Activated naive CD8-positive, alpha-beta T cell treated with anti-CD3 and anti-CD28 coated beads, Interleukin-2, amount 50 U/mL, for 24 hours (primary cell): ENCODE measurements around the gene STXBP5L.
"Not testable (repeated sequence)": the region's sequence is repeated elsewhere in the genome, so short reads cannot be mapped to it uniquely, and the experiment has no call there.

Experiments used
- ATAC-seq: fragments of 150-1000 bp; cut with Tn5 transposase; one replicate; pipeline ENCODE4 v1.10.0; 2021
- DNase-seq: peaks from one replicate; pipeline ENCODE4 v3.0.0; 2021
- H3K27ac Mint-ChIP-seq: one replicate; pipeline ENCODE4 v1.8.0; 2021; ENCODE audit warnings: mild to moderate bottlenecking, mixed read lengths
- H3K27me3 Mint-ChIP-seq: one replicate; pipeline ENCODE4 v1.8.0; 2021; ENCODE audit warnings: mixed read lengths
- H3K36me3 Mint-ChIP-seq: one replicate; pipeline ENCODE4 v1.8.0; 2021; ENCODE audit warnings: low read depth, mixed read lengths
- H3K4me1 Mint-ChIP-seq: one replicate; pipeline ENCODE4 v1.8.0; 2021; ENCODE audit warnings: mixed read lengths
- H3K4me3 Mint-ChIP-seq: one replicate; pipeline ENCODE4 v1.8.0; 2021; ENCODE audit warnings: mild to moderate bottlenecking, moderate library complexity, mixed read lengths
- H3K9me3 Mint-ChIP-seq: one replicate; pipeline ENCODE4 v1.8.0; 2021; ENCODE audit warnings: mixed read lengths

Gene STXBP5L

DNA sequence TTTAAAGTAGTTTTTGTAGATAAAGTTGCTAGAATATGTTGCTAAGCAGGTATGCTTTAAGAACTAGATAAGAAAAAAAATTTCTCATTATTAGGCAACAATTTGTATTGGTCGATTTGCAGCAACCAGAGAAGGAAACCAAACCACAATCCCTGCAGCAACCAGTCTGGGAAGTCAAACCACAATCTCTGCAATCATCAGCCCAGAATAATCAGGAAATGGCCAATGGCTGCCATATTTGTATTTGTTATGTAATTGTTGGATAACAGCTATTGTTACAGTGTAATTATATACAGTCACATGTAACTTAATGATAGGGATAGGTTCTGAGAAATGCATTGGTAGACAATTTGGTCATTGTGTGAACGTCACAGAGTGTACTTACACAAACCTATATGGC is 23.6 kb downstream of the STXBP5L start:
- H3K27me3 Mint-ChIP-seq, result no peaks in the 10 kb centered on the region
- DNase-seq, result no peak
- ATAC-seq, result no peak
- no peak overlapping the region for H3K4me3 Mint-ChIP-seq
- no peaks in the 10 kb centered on the region for H3K36me3 Mint-ChIP-seq
- H3K9me3 Mint-ChIP-seq, result peaks cover 25% of the 10 kb centered on the region
- no peak overlapping the region for H3K27ac Mint-ChIP-seq
- no peaks in the 10 kb centered on the region for H3K4me1 Mint-ChIP-seq

DNA sequence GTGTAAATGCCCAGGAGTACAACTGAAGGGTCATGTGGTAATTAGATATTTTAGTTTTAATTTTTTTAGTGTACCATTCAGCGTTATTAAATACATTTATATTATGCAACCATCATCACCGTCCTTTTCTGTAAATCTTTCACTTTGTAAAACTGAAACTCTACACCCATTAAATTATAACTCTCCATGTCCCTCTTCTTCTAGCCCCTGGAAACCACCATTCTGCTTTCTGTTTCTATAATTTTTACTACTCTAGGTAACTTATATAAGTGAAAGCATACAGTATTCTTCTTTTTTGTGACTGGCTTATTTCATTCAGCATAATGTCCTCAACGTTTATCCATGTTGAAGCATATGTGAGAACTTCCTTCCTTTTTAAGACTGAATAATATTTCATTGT is 48.1 kb downstream of the STXBP5L start:
- H3K27ac Mint-ChIP-seq, result no peak overlapping the region
- DNase-seq, result no peak
- H3K4me1 Mint-ChIP-seq, result no peaks in the 10 kb centered on the region
- ATAC-seq, result no peak
- no peaks in the 10 kb centered on the region for H3K36me3 Mint-ChIP-seq
- H3K4me3 Mint-ChIP-seq, result no peak overlapping the region
- H3K27me3 Mint-ChIP-seq, result no peaks in the 10 kb centered on the region
- no peaks in the 10 kb centered on the region for H3K9me3 Mint-ChIP-seq

DNA sequence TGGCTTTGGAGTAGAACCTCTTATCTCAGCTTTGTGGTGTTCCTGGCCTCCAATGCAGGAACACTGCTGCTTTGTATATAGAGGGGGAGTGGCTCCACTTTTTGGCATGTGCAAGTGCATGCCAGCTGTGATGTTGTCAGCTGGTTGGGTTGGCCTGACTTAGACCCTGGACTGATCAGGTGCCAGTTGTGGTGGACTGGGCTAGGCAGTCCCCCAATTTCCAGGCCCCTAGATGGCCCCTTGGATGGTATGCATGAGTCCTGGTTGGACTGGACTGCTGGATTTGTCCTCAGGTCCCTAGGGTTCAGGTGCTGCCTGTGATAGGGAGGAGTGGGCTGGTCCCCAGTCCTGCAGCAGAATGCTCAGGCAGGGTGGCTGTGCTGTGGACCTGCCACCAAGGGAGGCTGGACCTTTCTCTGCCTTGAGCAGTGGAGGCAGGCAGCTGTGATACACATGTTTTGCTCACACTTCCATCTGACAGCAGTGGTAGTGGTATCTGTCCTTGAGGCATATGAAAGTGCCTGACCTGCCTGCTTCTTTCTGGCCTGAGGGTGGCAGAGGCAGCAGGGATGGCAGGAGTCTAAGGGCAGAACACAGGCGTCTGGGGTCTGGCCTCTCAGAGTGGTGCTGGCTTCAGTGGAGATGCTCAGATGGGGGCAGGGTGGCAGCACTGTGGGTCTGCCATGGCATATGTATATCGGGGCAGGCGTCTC is 74.8 kb downstream of the STXBP5L start:
- Mint-ChIP-seq H3K4me3 (no peak overlapping the region), H3K9me3 (peaks cover 26% of the 10 kb centered on the region), H3K27ac (no peak overlapping the region), H3K27me3 (no peaks in the 10 kb centered on the region), H3K36me3 (no peaks in the 10 kb centered on the region), H3K4me1 (no peaks in the 10 kb centered on the region)
- no peak for DNase-seq
- ATAC-seq, result no peak

DNA sequence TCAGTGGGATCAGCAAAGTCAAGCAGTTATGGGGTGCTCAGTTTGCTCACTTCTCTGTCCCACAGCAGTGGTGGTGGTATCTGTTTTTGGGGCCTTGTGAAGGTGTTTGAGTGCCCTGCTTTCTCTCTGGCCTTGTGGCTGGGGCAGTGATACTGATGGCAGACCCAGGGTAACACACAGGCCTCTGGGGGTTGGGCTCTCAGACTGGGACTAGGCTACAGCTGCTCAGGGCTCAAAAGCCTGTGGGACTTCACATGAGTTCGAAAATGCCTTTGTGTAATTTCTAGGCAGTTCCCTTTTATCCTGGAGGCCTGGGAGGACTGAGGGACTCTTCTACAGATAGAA is 75.3 kb downstream of the STXBP5L start:
- no peak for ATAC-seq
- Mint-ChIP-seq H3K27ac (no peak overlapping the region), H3K27me3 (no peaks in the 10 kb centered on the region), H3K4me1 (no peaks in the 10 kb centered on the region), H3K9me3 (peaks cover 21% of the 10 kb centered on the region), H3K36me3 (no peaks in the 10 kb centered on the region), H3K4me3 (no peak overlapping the region)
- DNase-seq, result no peak

DNA sequence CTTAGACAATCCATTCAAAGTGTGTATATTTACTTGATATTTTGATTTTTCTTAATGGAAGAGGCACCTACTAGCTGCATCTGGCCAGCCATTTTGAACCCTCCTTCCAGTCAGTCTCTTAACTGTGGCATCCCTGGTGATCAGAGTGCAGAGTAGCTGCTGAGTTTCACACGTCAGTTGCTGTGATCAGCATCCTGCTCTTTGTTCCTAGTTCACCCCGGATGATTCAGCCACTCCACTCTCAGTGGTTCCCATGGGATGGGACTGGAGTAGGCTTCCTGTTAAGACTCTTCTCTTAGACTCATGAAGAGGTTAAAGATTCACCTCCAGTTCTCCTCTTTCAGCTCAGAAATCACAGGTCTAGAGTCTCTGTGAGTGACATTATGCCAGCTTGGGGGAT is 75.8 kb downstream of the STXBP5L start:
- Mint-ChIP-seq H3K27ac (no peak overlapping the region), H3K27me3 (no peaks in the 10 kb centered on the region), H3K36me3 (no peaks in the 10 kb centered on the region), H3K9me3 (peaks cover 22% of the 10 kb centered on the region), H3K4me1 (no peaks in the 10 kb centered on the region), H3K4me3 (no peak overlapping the region)
- no peak for DNase-seq
- no peak for ATAC-seq

DNA sequence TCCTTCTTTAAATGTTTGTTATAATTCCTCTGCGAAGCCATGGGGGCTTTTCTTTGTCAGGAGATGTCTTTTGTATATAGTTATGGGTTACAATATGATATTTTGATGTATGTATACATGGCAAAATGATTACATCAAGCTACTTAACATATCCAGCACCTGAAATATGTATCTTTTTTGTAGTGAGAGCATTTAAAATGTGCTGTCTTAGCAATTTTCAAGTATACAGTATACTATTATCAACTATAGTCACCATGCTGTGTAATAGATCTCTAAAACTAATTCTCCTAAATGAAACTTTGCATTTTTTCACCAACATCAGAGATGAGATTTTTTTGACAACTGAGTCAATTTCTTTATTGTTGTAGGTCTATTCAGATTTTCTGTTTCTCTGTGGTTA is 77.2 kb downstream of the STXBP5L start:
- no peak overlapping the region for H3K27ac Mint-ChIP-seq
- H3K4me1 Mint-ChIP-seq, result no peaks in the 10 kb centered on the region
- no peaks in the 10 kb centered on the region for H3K36me3 Mint-ChIP-seq
- H3K9me3 Mint-ChIP-seq, result peaks cover 25% of the 10 kb centered on the region
- DNase-seq (no peak), ATAC-seq (no peak)
- peaks cover 2% of the 10 kb centered on the region for H3K27me3 Mint-ChIP-seq
- no peak overlapping the region for H3K4me3 Mint-ChIP-seq

DNA sequence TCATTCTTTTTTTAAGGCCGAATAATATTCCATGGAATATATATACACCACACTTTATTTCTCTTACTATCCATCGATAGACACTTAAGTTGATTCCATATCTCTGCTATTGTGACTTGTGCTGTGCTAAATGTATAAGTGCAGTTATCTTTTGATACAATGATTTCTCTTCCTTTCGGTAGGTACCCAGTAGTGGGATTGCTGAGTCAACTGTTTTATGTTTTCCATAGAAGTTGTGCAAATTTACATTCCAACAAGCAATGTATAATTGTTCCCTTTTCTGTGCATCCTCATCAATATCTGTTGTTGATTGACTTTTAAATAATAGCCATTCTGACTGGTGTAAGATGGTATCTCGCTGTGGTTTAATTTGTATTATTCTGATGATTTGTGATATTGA is 81.0 kb downstream of the STXBP5L start:
- peaks cover 2% of the 10 kb centered on the region for H3K27me3 Mint-ChIP-seq
- no peaks in the 10 kb centered on the region for H3K4me1 Mint-ChIP-seq
- ATAC-seq (no peak), DNase-seq (no peak)
- no peak overlapping the region for H3K27ac Mint-ChIP-seq
- H3K36me3 Mint-ChIP-seq, result no peaks in the 10 kb centered on the region
- no peak overlapping the region for H3K4me3 Mint-ChIP-seq
- peaks cover 14% of the 10 kb centered on the region for H3K9me3 Mint-ChIP-seq

DNA sequence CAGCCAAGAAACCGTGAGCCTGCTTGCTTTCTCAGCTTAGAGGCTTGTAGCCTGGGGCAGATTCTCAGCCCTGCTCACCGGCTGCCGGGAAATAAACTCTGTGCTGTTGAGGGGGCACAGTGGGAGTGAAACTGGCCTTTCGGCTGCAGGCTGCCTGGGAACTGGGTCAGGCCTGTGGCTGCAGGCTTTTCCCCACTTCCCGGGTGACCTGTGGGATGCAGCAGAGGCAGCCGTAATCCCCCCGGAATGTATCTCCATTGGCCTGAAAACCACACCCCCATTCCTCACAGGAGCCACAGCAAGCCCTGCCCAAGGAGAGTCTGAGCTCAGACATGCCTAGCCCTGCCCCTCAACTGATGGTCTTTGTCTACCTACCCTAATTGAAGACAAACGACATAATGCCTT is 110.9 kb downstream of the STXBP5L start:
- Mint-ChIP-seq H3K36me3 (no peaks in the 10 kb centered on the region), H3K4me3 (no peak overlapping the region), H3K27ac (no peak overlapping the region), H3K4me1 (no peaks in the 10 kb centered on the region), H3K9me3 (peaks cover 10% of the 10 kb centered on the region), H3K27me3 (no peaks in the 10 kb centered on the region)
- ATAC-seq (no peak), DNase-seq (no peak)

DNA sequence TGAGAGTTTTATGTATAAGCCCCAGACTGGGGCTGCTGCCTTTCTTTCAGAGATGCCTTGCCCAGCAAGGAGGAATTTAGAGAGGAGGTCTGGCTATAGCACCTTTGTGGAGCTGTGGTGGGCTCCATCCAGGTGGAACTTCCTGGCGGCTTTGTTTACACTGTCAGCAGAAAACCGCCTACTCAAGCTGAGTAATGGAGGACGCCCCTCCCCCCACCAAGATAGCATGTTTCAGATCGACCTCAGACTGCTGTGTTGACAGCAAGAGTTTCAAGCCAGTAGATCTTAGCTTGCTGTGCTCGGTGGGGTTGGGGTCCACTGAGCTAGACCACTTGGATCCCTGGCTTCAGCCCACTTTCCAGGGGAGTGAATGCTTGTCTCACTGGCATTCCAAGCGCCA is 155.6 kb downstream of the STXBP5L start:
- ATAC-seq, result no peak
- no peak overlapping the region for H3K27ac Mint-ChIP-seq

DNA sequence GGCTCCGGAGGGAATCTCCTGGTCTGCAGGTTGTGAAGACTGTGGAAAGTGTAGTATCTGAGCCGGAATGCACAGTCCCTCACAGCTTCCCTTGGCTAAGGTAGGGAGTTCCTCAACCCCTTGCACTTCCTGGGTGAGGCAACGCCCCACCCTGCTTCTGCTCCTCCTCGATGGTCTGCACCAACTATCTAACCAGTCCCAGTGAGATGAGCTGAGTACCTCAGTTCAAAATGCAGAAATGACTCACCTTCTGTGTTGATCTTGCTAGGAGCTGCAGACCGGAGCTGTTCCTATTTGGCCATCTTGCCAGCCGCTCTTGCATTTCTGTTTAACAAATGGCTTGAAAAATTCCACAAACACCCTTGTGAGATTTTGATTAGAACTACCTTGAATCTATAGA is 156.1 kb downstream of the STXBP5L start:
- no peak overlapping the region for H3K4me3 Mint-ChIP-seq
- H3K27ac Mint-ChIP-seq, result no peak overlapping the region
- no peaks in the 10 kb centered on the region for H3K27me3 Mint-ChIP-seq
- H3K9me3 Mint-ChIP-seq, result peaks cover 15% of the 10 kb centered on the region
- no peak for ATAC-seq
- no peak for DNase-seq
- no peaks in the 10 kb centered on the region for H3K36me3 Mint-ChIP-seq
- no peaks in the 10 kb centered on the region for H3K4me1 Mint-ChIP-seq

More for the DNA sequence above, 155.6 kb downstream of the STXBP5L start:
- no peak for DNase-seq
- Mint-ChIP-seq H3K4me1 (no peaks in the 10 kb centered on the region), H3K4me3 (no peak overlapping the region), H3K9me3 (peaks cover 15% of the 10 kb centered on the region), H3K36me3 (no peaks in the 10 kb centered on the region), H3K27me3 (no peaks in the 10 kb centered on the region)

DNA sequence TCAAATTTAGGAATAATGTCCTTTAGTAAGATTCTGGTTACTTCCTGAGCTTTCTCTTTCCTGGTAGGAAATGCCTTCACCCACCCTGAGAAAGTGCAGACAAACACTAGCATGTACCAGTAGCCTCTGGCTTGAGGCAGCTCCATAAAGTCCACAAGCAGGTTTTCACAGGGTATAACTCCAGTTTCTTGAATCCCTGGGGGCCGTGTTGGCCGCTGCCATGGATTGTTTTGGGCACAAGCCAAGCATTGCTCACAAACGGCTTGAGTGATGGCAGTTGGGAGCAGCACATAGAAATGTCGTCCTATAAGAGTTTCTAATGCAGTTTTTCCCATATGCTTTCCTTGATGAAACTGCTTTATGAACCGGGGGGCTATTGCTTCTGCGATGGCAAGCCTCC is 164.1 kb downstream of the STXBP5L start:
- Mint-ChIP-seq H3K9me3 (peaks cover 5% of the 10 kb centered on the region), H3K36me3 (no peaks in the 10 kb centered on the region), H3K4me1 (no peaks in the 10 kb centered on the region), H3K27me3 (no peaks in the 10 kb centered on the region), H3K27ac (no peak overlapping the region), H3K4me3 (no peak overlapping the region)
- DNase-seq (no peak), ATAC-seq (no peak)

DNA sequence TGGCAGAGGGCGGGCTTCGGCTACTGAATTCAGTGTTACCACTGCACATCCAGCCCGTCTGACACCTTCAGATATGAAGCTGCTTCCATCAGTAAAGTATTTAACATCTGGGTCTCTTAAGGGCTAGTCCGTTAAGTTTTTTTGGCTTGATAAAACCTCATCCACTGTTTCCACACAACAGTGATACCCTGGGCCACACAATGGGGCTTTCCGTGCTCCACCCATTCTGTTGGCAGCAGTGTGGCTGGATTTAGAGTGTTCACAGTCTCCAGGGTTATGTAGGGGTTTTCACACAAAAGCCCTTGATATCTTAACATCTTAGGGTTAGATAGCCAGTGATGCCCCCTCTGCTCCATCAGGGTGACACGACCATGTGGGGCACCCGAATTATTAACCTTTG is 165.0 kb downstream of the STXBP5L start:
- Mint-ChIP-seq H3K4me1 (no peaks in the 10 kb centered on the region), H3K27me3 (no peaks in the 10 kb centered on the region), H3K9me3 (peaks cover 7% of the 10 kb centered on the region), H3K36me3 (no peaks in the 10 kb centered on the region), H3K27ac (no peak overlapping the region), H3K4me3 (no peak overlapping the region)
- ATAC-seq (no peak), DNase-seq (no peak)

DNA sequence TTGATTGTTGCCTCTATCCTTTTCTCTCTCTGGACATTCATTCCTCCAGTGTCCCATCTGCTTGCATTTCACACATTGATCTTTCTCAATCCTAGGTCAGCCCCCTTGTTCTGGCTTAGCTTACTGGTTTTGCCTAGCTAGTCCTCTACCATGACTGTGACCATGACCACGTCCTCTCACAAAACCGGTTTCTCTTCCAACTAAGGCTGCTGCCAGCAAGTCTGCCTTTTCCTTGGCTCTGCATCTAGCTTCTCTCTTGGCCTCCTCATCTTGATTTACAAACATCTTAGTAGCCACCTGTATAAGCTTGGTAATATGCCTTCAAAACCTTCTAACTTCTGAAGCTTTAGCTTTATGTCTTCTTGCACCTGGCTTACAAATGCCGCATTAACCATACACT is 167.2 kb downstream of the STXBP5L start:
- ATAC-seq (no peak), DNase-seq (no peak)
- no peaks in the 10 kb centered on the region for H3K27me3 Mint-ChIP-seq
- H3K27ac Mint-ChIP-seq, result no peak overlapping the region
- peaks cover 7% of the 10 kb centered on the region for H3K9me3 Mint-ChIP-seq
- H3K36me3 Mint-ChIP-seq, result no peaks in the 10 kb centered on the region
- no peak overlapping the region for H3K4me3 Mint-ChIP-seq
- no peaks in the 10 kb centered on the region for H3K4me1 Mint-ChIP-seq

DNA sequence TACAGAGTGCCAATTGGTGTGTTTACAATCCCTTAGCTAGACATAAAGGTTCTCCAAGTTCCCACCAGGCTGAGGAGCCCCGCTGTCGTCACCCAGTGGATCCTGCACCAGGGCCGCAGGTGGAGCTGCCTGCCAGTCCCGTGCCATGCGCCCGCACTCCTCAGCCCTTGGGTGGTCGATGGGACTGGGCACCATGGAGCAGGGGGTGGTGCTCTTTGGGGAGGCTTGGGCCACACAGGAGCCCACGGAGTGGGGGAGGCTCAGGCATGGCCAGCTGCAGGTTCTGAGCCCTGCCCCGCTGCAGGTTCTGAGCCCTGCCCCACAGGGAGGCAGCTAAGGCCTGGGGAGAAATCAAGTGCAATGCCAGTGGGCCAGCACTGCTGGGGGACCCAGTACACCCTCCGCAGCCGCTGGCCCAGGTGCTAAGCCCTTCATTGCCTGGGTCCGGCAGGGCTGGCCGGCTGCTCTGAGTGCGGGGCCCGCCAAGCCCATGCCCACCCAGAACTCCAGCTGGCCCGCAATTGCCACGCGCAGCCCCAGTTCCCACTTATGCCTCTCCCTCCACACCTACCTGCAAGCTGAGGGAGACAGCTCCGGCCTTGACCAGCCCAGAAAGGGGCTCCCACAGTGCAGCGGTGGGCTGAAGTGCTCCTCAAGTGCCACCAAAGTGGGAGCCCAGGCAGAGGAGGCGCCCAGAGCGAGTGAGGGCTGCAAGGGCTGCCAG is 170.5 kb downstream of the STXBP5L start:
- not testable (repeated sequence) for ATAC-seq, DNase-seq, H3K4me1 Mint-ChIP-seq, H3K36me3 Mint-ChIP-seq, H3K27me3 Mint-ChIP-seq, H3K27ac Mint-ChIP-seq, H3K4me3 Mint-ChIP-seq
- H3K9me3 Mint-ChIP-seq, result peaks cover 17% of the 10 kb centered on the region

DNA sequence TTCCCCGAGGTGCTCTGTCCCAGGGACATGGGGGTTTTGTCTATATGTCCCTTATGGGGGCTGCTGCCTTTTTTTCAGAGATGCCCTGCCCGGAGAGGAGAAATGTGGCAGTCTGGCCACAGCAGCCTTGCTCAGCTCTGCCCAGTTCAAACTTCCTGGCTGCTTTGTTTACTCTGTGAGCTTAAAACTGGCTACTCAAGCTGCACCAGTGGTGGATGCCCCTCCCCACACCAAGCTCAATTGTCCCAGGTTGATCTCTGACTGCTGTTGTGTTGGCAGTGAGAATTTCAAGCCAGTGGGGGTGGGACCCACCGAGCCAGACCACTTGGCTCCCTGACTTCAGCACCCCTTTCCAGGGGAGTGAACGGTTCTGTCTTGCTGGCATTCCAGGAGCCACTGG is 188.9 kb downstream of the STXBP5L start:
- Mint-ChIP-seq H3K4me1 (no peaks in the 10 kb centered on the region), H3K27me3 (no peaks in the 10 kb centered on the region), H3K36me3 (no peaks in the 10 kb centered on the region), H3K4me3 (no peak overlapping the region), H3K9me3 (peaks cover 18% of the 10 kb centered on the region), H3K27ac (no peak overlapping the region)
- ATAC-seq, result no peak
- DNase-seq, result no peak
